Adrenal gland (tissue), 12 donors: Measurements from ENCODE around the gene AHR. TPM values are rescaled to one million over a fixed set of nuclear protein-coding genes. Genes with fewer than 3 reads are reported as not detected.

ENCODE experiments used
- DNase-seq, 7 donors: peaks; one replicate each; pipeline ENCODE4 v3.0.0-alpha.2; 2019 to 2020
- H3K27ac ChIP-seq, 5 donors: fragments of 200-600 bp; sonication (generic) in 4 of 5; 1 replicate in 3 of 5; 2 replicates in 2 of 5; pipeline versions ENCODE4 v1.5.1 to v1.8.0; 2016 to 2020; ENCODE audit warnings: mild to moderate bottlenecking in 1 of 5
- H3K27me3 ChIP-seq: fragments of 200-600 bp; 2 replicates; pipeline ENCODE4 v1.8.0; 2021
- H3K36me3 ChIP-seq, 2 donors: fragments of 200-600 bp; replicated peaks in 1 of 2; 1 replicate in 1 of 2; 2 replicates in 1 of 2; pipeline versions ENCODE4 v1.5.1 to v1.8.0; 2018 to 2022
- H3K4me1 ChIP-seq, 2 donors: fragments of 200-600 bp; replicated peaks in 1 of 2; 1 replicate in 1 of 2; 2 replicates in 1 of 2; pipeline versions ENCODE4 v1.5.1 to v1.8.0; 2018 to 2021
- H3K4me3 ChIP-seq, 4 donors: fragments of 200-600 bp; sonication (generic) in 3 of 4; one replicate each; pipeline ENCODE4 v1.5.1; 2016 to 2018
- H3K9me3 ChIP-seq, 3 donors: fragments of 200-600 bp; sonication (generic) in 1 of 3; replicated peaks in 1 of 3; 1 replicate in 2 of 3; 2 replicates in 1 of 3; pipeline versions ENCODE4 v1.5.1 to v1.8.0; 2016 to 2021
- CTCF ChIP-seq, 6 experiments: fragments of 450-650 bp in 4 of 6; fragments of 200-600 bp in 2 of 6; sonication (generic) in 1 of 6; IDR thresholded peaks; 1 replicate in 5 of 6; 2 replicates in 1 of 6; pipeline versions ENCODE4 v1.5.1 to v1.8.0; 2016 to 2021; ENCODE audit warnings: antibody characterized with exemption in 6 of 6, mild to moderate bottlenecking in 2 of 6, moderate library complexity in 1 of 6
- POLR2A ChIP-seq, 2 donors: fragments of 450-650 bp; IDR thresholded peaks; one replicate each; pipeline ENCODE4 v1.6.1; 2017; ENCODE audit warnings: antibody characterized with exemption in 2 of 2, mild to moderate bottlenecking in 2 of 2, moderate library complexity in 1 of 2
- WGBS, 4 donors: extraction: QIAGEN DNeasy Blood & Tissue Kit in 2 of 4; methylation state at CpG; one replicate each; pipeline versions ENCODE4 v1.1.5 to v1.1.7; 2013 to 2017; 5-methylcytosine and 5-hydroxymethylcytosine counted together
- intact Hi-C, 2 donors: fragments of 100-400 bp; cut with DNase I; formaldehyde crosslinking; loops; one replicate each; pipeline versions ENCODE4 v1.14.1 to v1.15.0; 2022 to 2023
- polyA plus RNA-seq, 3 donors: library from polyadenylated mRNA; stranded (reverse); fragments of 200-250 nt in 2 of 3; fragments of 350-450 nt in 1 of 3; fragmentation: Illumina TruSeq in 1 of 3; extraction: RNeasy Lipid Tissue Mini Kit (QIAGEN cat#74804) in 1 of 3; gene quantifications; one replicate each; pipeline ENCODE4 v1.2.3, GENCODE V29; 2013 to 2014
- total RNA-seq, 9 donors: library from RNA; depleted of rRNA in 4 of 9; stranded (reverse); fragments of >200 nt in 4 of 9; fragments of 120-200 nt in 1 of 9; fragmentation: NEBNext Ultra II Directional in 1 of 9; extraction: Animal tissue kit (Norgen Biotek cat#: 25700) in 1 of 9; gene quantifications; one replicate each; pipeline versions ENCODE4 v1.1.0 to v1.2.4, GENCODE V29; 2013 to 2023
- donor health status: healthy with polysubstance abuse.
- donor health status: Bipolar disorder and iron deficiency.
- donor health status: DM: yes; HTN: yes; CAD: no.
- donor health status: DM: no; HTN: no; CAD: no.
- donor health status: DM: no; HTN: no; CAD: no.
- donor health status: DM: yes; HTN: yes; CAD: no.

AHR gene
- total and polyA plus RNA-seq, 12 donors, result 7.8 to 161 (median 73.9) TPM

GRCh38 chr7:17293481-17293880 is 5.0 kb upstream of the AHR start:
- TF ChIP-seq POLR2A (IDR thresholded peaks at IDR 0.05) (no peak), CTCF (IDR thresholded peaks at IDR 0.05) (no peak)
- no peak for DNase-seq
- Histone ChIP-seq H3K4me3 (no peak overlapping the region), H3K27ac (no peak overlapping the region), H3K9me3 (no peaks in the 10 kb centered on the region), H3K36me3 (no peaks in the 10 kb centered on the region), H3K4me1 (peaks cover 15 to 16% of the 10 kb centered on the region in 2 donors), H3K27me3 (no peaks in the 10 kb centered on the region)
- intact Hi-C loops, result loop anchor here in 1 of 2 donors (10.0 kb wide), 1 partner anchor 309 kb away; no protein-coding TSS in a partner anchor
- 71 to 75% (median 74%) methylated on average over 2 of the region's 2 CpGs for WGBS, 4 donors

GRCh38 chr7:17297243-17297642 is 1.2 kb upstream of the AHR start:
- intact Hi-C loops, result loop anchor here in 1 of 2 donors (5.0 to 10.0 kb wide), 2 partner anchors 115 to 312 kb away; no protein-coding TSS in a partner anchor

GRCh38 chr7:17298840-17299482 is 509 bp downstream of the AHR start:
- peaks cover 12 to 31% of the 10 kb centered on the region in 2 donors for H3K4me1 ChIP-seq
- peak overlapping the region; percentile 35 to 95 (median 92) for H3K27ac ChIP-seq
- intact Hi-C loops, result loop anchor here in 1 of 2 donors (5.0 to 10.0 kb wide), 2 partner anchors 117 to 314 kb away; no protein-coding TSS in a partner anchor
- no peaks in the 10 kb centered on the region for H3K27me3 ChIP-seq
- TF ChIP-seq POLR2A (IDR thresholded peaks at IDR 0.05), result peak in 1 of 2 donors; percentile 17
- no peak for TF ChIP-seq CTCF (IDR thresholded peaks at IDR 0.05)
- peak; percentile 44 to 62 (median 57) for DNase-seq
- 0 to 1% (median 0%) methylated on average over 5 to 81 of the region's 81 CpGs for WGBS, 4 donors
- H3K4me3 ChIP-seq, result peak overlapping the region; percentile 72 to 99 (median 90)
- no peaks in the 10 kb centered on the region for H3K9me3 ChIP-seq
- no peaks in the 10 kb centered on the region for H3K36me3 ChIP-seq

More at GRCh38 chr7:17297243-17297642, 1.2 kb upstream of the AHR start:
- H3K27me3 ChIP-seq, result no peaks in the 10 kb centered on the region
- no peaks in the 10 kb centered on the region for H3K9me3 ChIP-seq
- 56 to 68% (median 63%) methylated on average over 2 of the region's 2 CpGs for WGBS, 4 donors
- H3K27ac ChIP-seq, result peak overlapping the region in 2 of 5 donors; percentile 94 to 95
- H3K4me3 ChIP-seq, result peak overlapping the region in 1 of 4 donors; percentile 1
- no peak for TF ChIP-seq CTCF (IDR thresholded peaks at IDR 0.05)
- no peak for TF ChIP-seq POLR2A (IDR thresholded peaks at IDR 0.05)
- H3K36me3 ChIP-seq, result no peaks in the 10 kb centered on the region
- no peak for DNase-seq
- H3K4me1 ChIP-seq, result peaks cover 4 to 21% of the 10 kb centered on the region in 2 donors

- Histone ChIP-seq H3K36me3 (no peaks in the 10 kb centered on the region), H3K27ac (peak overlapping the region in 4 of 5 donors; percentile 90 to 95 (median 93)), H3K4me3 (peak overlapping the region; percentile 72 to 99 (median 90)), H3K9me3 (no peaks in the 10 kb centered on the region), H3K4me1 (peaks cover 18 to 35% of the 10 kb centered on the region in 2 donors), H3K27me3 (no peaks in the 10 kb centered on the region)
- intact Hi-C loops, result loop anchor here in 1 of 2 donors (5.0 to 10.0 kb wide), 2 partner anchors 117 to 315 kb away; no protein-coding TSS in a partner anchor
- DNase-seq, result no peak
- TF ChIP-seq CTCF (IDR thresholded peaks at IDR 0.05) (no peak), POLR2A (IDR thresholded peaks at IDR 0.05) (no peak)
- 12 to 28% (median 21%) methylated on average over 13 of the region's 13 CpGs for WGBS, 4 donors
Measured at GRCh38 chr7:17299483-17299991, 1.1 kb downstream of the AHR start.
